H9 (cell line): ENCODE measurements around the gene CCDC122. TPM values are rescaled to one million over a fixed set of nuclear protein-coding genes. Genes with fewer than 3 reads are reported as not detected.

Source experiments
- DNase-seq: peaks from one replicate; pipeline ENCODE4 v3.0.0-alpha.2; 2017
- H2AFZ ChIP-seq: one replicate; pipeline ENCODE4 v1.6.1; 2013; ENCODE audit warnings: mild to moderate bottlenecking, low read length, control low read depth, moderate library complexity
- H2AK5ac ChIP-seq: 2 replicates; pipeline ENCODE4 v1.6.1; 2013; ENCODE audit warnings: low read length, control low read depth, mixed read lengths; ENCODE audit not compliant: insufficient read length
- H2BK120ac ChIP-seq: one replicate; pipeline ENCODE4 v1.6.1; 2013; ENCODE audit warnings: low read depth, mild to moderate bottlenecking, low read length, control low read depth, inconsistent platforms; ENCODE audit not compliant: poor library complexity, severe bottlenecking
- H2BK12ac ChIP-seq: 2 replicates; pipeline ENCODE4 v1.6.1; 2013; ENCODE audit warnings: low read length, control low read depth, mixed read lengths, low read depth; ENCODE audit not compliant: insufficient read length
- H2BK15ac ChIP-seq: 2 replicates; pipeline ENCODE4 v1.6.1; 2013; ENCODE audit warnings: low read depth, low read length, control low read depth
- H2BK20ac ChIP-seq: one replicate; pipeline ENCODE4 v1.6.1; 2013; ENCODE audit warnings: low read depth, mild to moderate bottlenecking, low read length, control low read depth, inconsistent platforms; ENCODE audit not compliant: poor library complexity, severe bottlenecking
- H2BK5ac ChIP-seq: 2 replicates; pipeline ENCODE4 v1.6.1; 2013; ENCODE audit warnings: low read length, control low read depth, mixed read lengths; ENCODE audit not compliant: insufficient read length
- H3K14ac ChIP-seq: 2 replicates; pipeline ENCODE4 v1.6.1; 2013; ENCODE audit warnings: low read length, control low read depth; ENCODE audit not compliant: insufficient read depth
- H3K18ac ChIP-seq: 2 replicates; pipeline ENCODE4 v1.6.1; 2013; ENCODE audit warnings: low read depth, mild to moderate bottlenecking, mixed read lengths, low read length, control low read depth; ENCODE audit not compliant: insufficient read length
- H3K23ac ChIP-seq: 2 replicates; pipeline ENCODE4 v1.6.1; 2013; ENCODE audit warnings: low read length, control low read depth, mixed read lengths, low read depth; ENCODE audit not compliant: insufficient read length
- H3K23me2 ChIP-seq: 2 replicates; pipeline ENCODE4 v1.6.1; 2013; ENCODE audit warnings: low read depth, mild to moderate bottlenecking, mixed read lengths, low read length, control low read depth; ENCODE audit not compliant: insufficient read length, poor library complexity, severe bottlenecking
- H3K27ac ChIP-seq: 2 replicates; pipeline ENCODE4 v1.5.1; 2013; ENCODE audit warnings: low read length, control low read depth, mixed read lengths, low read depth; ENCODE audit not compliant: insufficient read length
- H3K27me3 ChIP-seq: 2 replicates; pipeline ENCODE4 v1.6.1; 2013; ENCODE audit warnings: low read length, control low read depth, inconsistent platforms; ENCODE audit not compliant: insufficient read depth
- H3K4ac ChIP-seq: 2 replicates; pipeline ENCODE4 v1.6.1; 2013; ENCODE audit warnings: low read depth, mild to moderate bottlenecking, control low read depth, inconsistent platforms, low read length, moderate library complexity
- H3K4me1 ChIP-seq: 2 replicates; pipeline ENCODE4 v1.6.1; 2013; ENCODE audit warnings: low read length, control low read depth, inconsistent platforms; ENCODE audit not compliant: insufficient read depth
- H3K4me2 ChIP-seq: 2 replicates; pipeline ENCODE4 v1.6.1; 2013; ENCODE audit warnings: low read length, control low read depth, mixed read lengths; ENCODE audit not compliant: insufficient read length, insufficient read depth
- H3K56ac ChIP-seq: 2 replicates; pipeline ENCODE4 v1.6.1; 2013; ENCODE audit warnings: low read depth, mild to moderate bottlenecking, mixed read lengths, low read length, control low read depth; ENCODE audit not compliant: insufficient read length
- H3K79me1 ChIP-seq: 2 replicates; pipeline ENCODE4 v1.6.1; 2013; ENCODE audit warnings: low read depth, mild to moderate bottlenecking, moderate library complexity, low read length, control low read depth, inconsistent platforms; ENCODE audit not compliant: insufficient read depth, poor library complexity, severe bottlenecking
- H3K79me2 ChIP-seq: 2 replicates; pipeline ENCODE4 v1.6.1; 2013; ENCODE audit warnings: low read length, control low read depth, inconsistent platforms; ENCODE audit not compliant: insufficient read depth
- H3K9ac ChIP-seq: 2 replicates; pipeline ENCODE4 v1.6.1; 2013; ENCODE audit warnings: low read length, control low read depth, mixed read lengths; ENCODE audit not compliant: insufficient read length; ENCODE audit errors: extremely low read depth
- H3K9me3 ChIP-seq: one replicate; pipeline ENCODE4 v1.6.1; 2013; ENCODE audit warnings: low read depth, low read length, inconsistent platforms; ENCODE audit not compliant: control insufficient read depth
- H3T11ph ChIP-seq: one replicate; pipeline ENCODE4 v1.6.1; 2013; ENCODE audit warnings: mild to moderate bottlenecking, low read length, control low read depth, inconsistent platforms
- H4K20me1 ChIP-seq: one replicate; pipeline ENCODE4 v1.6.1; 2013; ENCODE audit not compliant: control insufficient read depth, insufficient read length, insufficient read depth
- H4K5ac ChIP-seq: 2 replicates; pipeline ENCODE4 v1.6.1; 2013; ENCODE audit warnings: low read depth, mild to moderate bottlenecking, mixed read lengths, low read length, control low read depth; ENCODE audit not compliant: insufficient read length
- H4K8ac ChIP-seq: replicated peaks from 2 replicates; pipeline ENCODE4 v1.6.1; 2013; ENCODE audit warnings: low read length, control low read depth, mixed read lengths, low read depth; ENCODE audit not compliant: insufficient read length
- H4K91ac ChIP-seq: 2 replicates; pipeline ENCODE4 v1.6.1; 2013; ENCODE audit warnings: low read depth, mild to moderate bottlenecking, moderate library complexity, mixed read lengths, low read length, control low read depth; ENCODE audit not compliant: insufficient read length
- H3K27ac Mint-ChIP-seq, 3 experiments: 2 replicates in 2 of 3; 3 replicates in 1 of 3; pipeline ENCODE4 v1.8.0; 2020 to 2021; ENCODE audit warnings: mixed read lengths in 3 of 3, mild to moderate bottlenecking in 1 of 3, moderate library complexity in 1 of 3
- H3K27me3 Mint-ChIP-seq: 2 replicates; pipeline ENCODE4 v1.8.0; 2021; ENCODE audit warnings: low read depth, mild to moderate bottlenecking, moderate library complexity, mixed read lengths
- H3K36me3 Mint-ChIP-seq, 3 experiments: 2 replicates in 2 of 3; 3 replicates in 1 of 3; pipeline ENCODE4 v1.8.0; 2020 to 2021; ENCODE audit warnings: low read depth in 3 of 3, mixed read lengths in 3 of 3; ENCODE audit not compliant: insufficient read depth in 1 of 3
- H3K4me1 Mint-ChIP-seq, 2 experiments: 2 replicates each; pipeline ENCODE4 v1.8.0; 2020; ENCODE audit warnings: mixed read lengths in 2 of 2
- H3K4me3 Mint-ChIP-seq, 2 experiments: 2 replicates in 1 of 2; 3 replicates in 1 of 2; pipeline ENCODE4 v1.8.0; 2020 to 2021; ENCODE audit warnings: mild to moderate bottlenecking in 2 of 2, mixed read lengths in 2 of 2, moderate library complexity in 1 of 2
- H3K9me3 Mint-ChIP-seq, 2 experiments: 2 replicates in 1 of 2; 3 replicates in 1 of 2; pipeline ENCODE4 v1.8.0; 2020; ENCODE audit warnings: mild to moderate bottlenecking in 2 of 2, mixed read lengths in 2 of 2, moderate library complexity in 1 of 2
- whole genome bisulfite sequencing: extraction: QIAGEN DNeasy Blood & Tissue Kit; methylation state at CpG from one replicate; pipeline ENCODE4 v1.1.7; 2013; ENCODE audit warnings: missing lambda C conversion rate, low lambda C conversion rate, mixed read lengths; ENCODE audit not compliant: insufficient read length; ENCODE audit errors: extremely low coverage; 5-methylcytosine and 5-hydroxymethylcytosine counted together
- total RNA-seq: library from RNA; stranded (reverse); gene quantifications from 2 replicates; pipeline ENCODE4 v1.2.1, GENCODE V29; 2021
- TF ChIP-seq, protein P1 (sequence below): fragments of 200-600 bp; sonication (generic); conservative IDR thresholded peaks from 3 replicates; pipeline ENCODE4 v1.8.0; 2021; ENCODE audit warnings: antibody characterized with exemption, mild to moderate bottlenecking

The CCDC122 gene
- total RNA-seq, 1 experiment from 2014 or later = 5.6 TPM

DNA sequence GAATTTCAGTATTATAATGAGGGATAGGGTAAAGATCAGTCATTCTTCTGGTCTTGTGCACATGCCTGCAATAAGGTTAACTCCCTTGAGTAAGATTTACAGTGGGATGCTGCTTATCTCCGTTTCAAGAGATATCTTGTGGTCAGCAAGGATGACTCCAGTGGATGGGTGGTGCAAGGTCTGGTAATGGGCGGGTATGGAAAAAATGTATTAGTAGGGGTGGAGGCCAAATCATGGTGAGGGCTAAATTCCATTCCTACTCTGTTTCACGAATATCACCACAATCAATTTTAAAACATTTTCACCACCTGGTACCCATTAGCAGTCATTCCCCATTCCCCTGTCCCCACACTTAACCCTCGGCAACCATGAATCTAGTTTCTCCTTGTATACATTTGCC, 40.6 kb downstream of the CCDC122 start:
- no peak overlapping the region for H3K4ac ChIP-seq
- no peak overlapping the region for H4K8ac ChIP-seq
- TF ChIP-seq, protein P1, sequence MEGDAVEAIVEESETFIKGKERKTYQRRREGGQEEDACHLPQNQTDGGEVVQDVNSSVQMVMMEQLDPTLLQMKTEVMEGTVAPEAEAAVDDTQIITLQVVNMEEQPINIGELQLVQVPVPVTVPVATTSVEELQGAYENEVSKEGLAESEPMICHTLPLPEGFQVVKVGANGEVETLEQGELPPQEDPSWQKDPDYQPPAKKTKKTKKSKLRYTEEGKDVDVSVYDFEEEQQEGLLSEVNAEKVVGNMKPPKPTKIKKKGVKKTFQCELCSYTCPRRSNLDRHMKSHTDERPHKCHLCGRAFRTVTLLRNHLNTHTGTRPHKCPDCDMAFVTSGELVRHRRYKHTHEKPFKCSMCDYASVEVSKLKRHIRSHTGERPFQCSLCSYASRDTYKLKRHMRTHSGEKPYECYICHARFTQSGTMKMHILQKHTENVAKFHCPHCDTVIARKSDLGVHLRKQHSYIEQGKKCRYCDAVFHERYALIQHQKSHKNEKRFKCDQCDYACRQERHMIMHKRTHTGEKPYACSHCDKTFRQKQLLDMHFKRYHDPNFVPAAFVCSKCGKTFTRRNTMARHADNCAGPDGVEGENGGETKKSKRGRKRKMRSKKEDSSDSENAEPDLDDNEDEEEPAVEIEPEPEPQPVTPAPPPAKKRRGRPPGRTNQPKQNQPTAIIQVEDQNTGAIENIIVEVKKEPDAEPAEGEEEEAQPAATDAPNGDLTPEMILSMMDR = no peak
- Mint-ChIP-seq H3K27ac (no peak overlapping the region), H3K4me1 (no peaks in the 10 kb centered on the region), H3K9me3 (peaks cover 3 to 4% of the 10 kb centered on the region in 2 experiments; a peak in 4 of 5 replicates), H3K36me3 (peaks cover 0 to 6% (median 1%) of the 10 kb centered on the region in 3 experiments; a peak in 1 of 7 replicates), H3K4me3 (no peak overlapping the region), H3K27me3 (no peaks in the 10 kb centered on the region)
- no peaks in the 10 kb centered on the region for H3K9me3 ChIP-seq
- no peaks in the 10 kb centered on the region for H4K20me1 ChIP-seq
- H3K79me1 ChIP-seq = no peaks in the 10 kb centered on the region
- H2AFZ ChIP-seq = no peak overlapping the region
- H3K4me2 ChIP-seq = no peak overlapping the region
- no peak for DNase-seq
- H3K23ac ChIP-seq = no peak overlapping the region
- no peak overlapping the region for H3K27ac ChIP-seq
- no peak overlapping the region for H3K14ac ChIP-seq
- no peak overlapping the region for H3T11ph ChIP-seq
- no peak overlapping the region for H4K5ac ChIP-seq
- H3K23me2 ChIP-seq = no peaks in the 10 kb centered on the region
- WGBS = no CpG with 5 or more reads among the region's 4 CpGs
- no peaks in the 10 kb centered on the region for H3K27me3 ChIP-seq
- no peak overlapping the region for H2AK5ac ChIP-seq
- no peak overlapping the region for H2BK120ac ChIP-seq
- H3K56ac ChIP-seq = no peak overlapping the region
- H4K91ac ChIP-seq = no peak overlapping the region
- no peak overlapping the region for H3K9ac ChIP-seq
- H2BK15ac ChIP-seq = no peak overlapping the region
- H3K79me2 ChIP-seq = no peaks in the 10 kb centered on the region
- no peak overlapping the region for H3K18ac ChIP-seq
- no peak overlapping the region for H2BK12ac ChIP-seq
- H2BK20ac ChIP-seq = no peak overlapping the region
- no peaks in the 10 kb centered on the region for H3K4me1 ChIP-seq
- H2BK5ac ChIP-seq = no peak overlapping the region
